Ammon's horn (tissue), 1 donor: ENCODE data around the gene CHRNA9.
"Not testable (repeated sequence)": the region's sequence is repeated elsewhere in the genome, so short reads cannot be mapped to it uniquely, and the experiment has no call there.

Source experiments
- DNase-seq: peaks from one replicate; pipeline ENCODE4 v3.0.0-alpha.2; 2016; ENCODE audit warnings: low spot score

Gene CHRNA9

GRCh38 chr4:40334591-40335524 lies at the start of gene CHRNA9:
Gene CHRNA9, plus strand, starts transcription at chr4:40335333. Its CDS starts 135 bp downstream, at chr4:40335468.
- no peak for DNase-seq

- no peak for DNase-seq
Observed at GRCh38 chr4:40285692-40286091, 49.4 kb upstream of the CHRNA9 start.

- no peak for DNase-seq
Observed at GRCh38 chr4:40288566-40288965, 46.6 kb upstream of the CHRNA9 start.

- peak; percentile 32 for DNase-seq
Observed at GRCh38 chr4:40289366-40290188, 45.6 kb upstream of the CHRNA9 start.

GRCh38 chr4:40290611-40291186 lies 44.4 kb upstream of the CHRNA9 start:
- not testable (repeated sequence) for DNase-seq

GRCh38 chr4:40292313-40292759 lies 42.8 kb upstream of the CHRNA9 start:
- DNase-seq = no peak

GRCh38 chr4:40294339-40294738 lies 40.8 kb upstream of the CHRNA9 start:
- DNase-seq = no peak

GRCh38 chr4:40295030-40295429 lies 40.1 kb upstream of the CHRNA9 start:
- not testable (repeated sequence) for DNase-seq

GRCh38 chr4:40295572-40295971 lies 39.6 kb upstream of the CHRNA9 start:
- no peak for DNase-seq

- no peak for DNase-seq
Observed at GRCh38 chr4:40299126-40299525, 36.0 kb upstream of the CHRNA9 start.

GRCh38 chr4:40299811-40300292 lies 35.3 kb upstream of the CHRNA9 start:
- no peak for DNase-seq

GRCh38 chr4:40300371-40301162 lies 34.6 kb upstream of the CHRNA9 start:
- no peak for DNase-seq

GRCh38 chr4:40301603-40302002 lies 33.5 kb upstream of the CHRNA9 start:
- no peak for DNase-seq

GRCh38 chr4:40303751-40304150 lies 31.4 kb upstream of the CHRNA9 start:
- no peak for DNase-seq

GRCh38 chr4:40305328-40306170 lies 29.6 kb upstream of the CHRNA9 start:
- peak; percentile 28 for DNase-seq

GRCh38 chr4:40306226-40306625 lies 28.9 kb upstream of the CHRNA9 start:
- DNase-seq = no peak

- DNase-seq = no peak
Observed at GRCh38 chr4:40306976-40307375, 28.2 kb upstream of the CHRNA9 start.

- DNase-seq = peak; percentile 62
Observed at GRCh38 chr4:40307627-40308497, 27.3 kb upstream of the CHRNA9 start.

GRCh38 chr4:40308528-40309122 lies 26.5 kb upstream of the CHRNA9 start:
- no peak for DNase-seq
